GM12892 (cell line): ENCODE measurements around the gene PNMA8B.

ENCODE experiments used
- POLR2A ChIP-seq: IDR thresholded peaks from 2 replicates; pipeline ENCODE4 v1.6.1; 2011; ENCODE audit warnings: low read depth, low read length, control low read depth
- POLR2AphosphoS5 ChIP-seq: IDR thresholded peaks from 2 replicates; pipeline ENCODE4 v1.6.1; 2011; ENCODE audit warnings: low read depth, low read length, control low read depth

DNA sequence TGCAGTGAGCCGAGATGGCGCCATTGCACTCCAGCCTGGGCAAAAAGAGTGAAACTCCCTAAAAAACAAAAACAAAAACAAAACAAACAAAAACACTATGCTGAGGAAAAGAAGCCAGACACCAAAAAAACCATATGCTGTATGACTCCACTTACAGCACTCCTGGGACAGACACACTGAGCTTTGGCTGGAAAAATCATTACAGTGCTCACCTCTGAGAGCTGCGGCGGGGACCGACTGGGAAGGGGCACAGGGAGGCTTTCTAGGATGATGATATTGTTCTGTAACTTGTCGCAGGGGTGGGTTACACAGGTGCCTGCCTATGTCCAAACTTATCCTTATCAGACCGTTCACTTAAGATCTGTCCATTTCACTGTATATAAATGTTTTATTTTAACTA is 32.2 kb downstream of the PNMA8B start:
- TF ChIP-seq POLR2AphosphoS5 = no peak
- TF ChIP-seq POLR2A = no peak
